GM23248 (cell line): ENCODE measurements around the gene WFIKKN1.

Experiments
- EZH2 ChIP-seq: fragments of 200-600 bp; sonication (generic); IDR thresholded peaks from 2 replicates; pipeline ENCODE4 v1.6.1; 2018; ENCODE audit warnings: antibody characterized with exemption, mild to moderate bottlenecking; ENCODE audit not compliant: insufficient read depth, poor library complexity, severe bottlenecking
- EZH2phosphoT487 ChIP-seq: fragments of 200-600 bp; sonication (generic); IDR thresholded peaks from 2 replicates; pipeline ENCODE4 v1.6.1; 2018; ENCODE audit warnings: antibody characterized with exemption, moderate library complexity, mild to moderate bottlenecking, low read depth; ENCODE audit not compliant: insufficient read depth

- TF ChIP-seq EZH2 (no peak), EZH2phosphoT487 (no peak)
Observed at GRCh38 chr16:609316-609715, 21.5 kb upstream of the WFIKKN1 start.
